SK-N-SH (cell line): ENCODE measurements around the gene APOL2.

ENCODE experiments used
- ELF1 ChIP-seq: IDR thresholded peaks from 2 replicates; pipeline ENCODE4 v1.4.0; 2012
- EP300 ChIP-seq, 2 experiments: IDR thresholded peaks; 2 replicates each; pipeline versions ENCODE4 v1.4.0 to v1.6.1; 2012; ENCODE audit warnings: borderline replicate concordance in 1 of 2, low read depth in 1 of 2, low read length in 1 of 2
- EZH2phosphoT487 ChIP-seq: fragments of 200-600 bp; sonication (generic); IDR thresholded peaks from 2 replicates; pipeline ENCODE4 v1.6.1; 2017; ENCODE audit warnings: low read depth, mixed run types, mild to moderate bottlenecking, antibody characterized with exemption, moderate library complexity, borderline replicate concordance
- POLR2AphosphoS5 ChIP-seq: IDR thresholded peaks from 2 replicates; pipeline ENCODE4 v1.6.1; 2012; ENCODE audit warnings: low read depth, low read length
- TF ChIP-seq, protein P1 (sequence below): fragments of 200-600 bp; sonication (generic); IDR thresholded peaks from 2 replicates; pipeline ENCODE4 v1.6.1; 2017; ENCODE audit warnings: antibody characterized with exemption, mild to moderate bottlenecking, moderate library complexity
- TF ChIP-seq, protein P2 (sequence below): IDR thresholded peaks from 2 replicates; pipeline ENCODE4 v1.6.1; 2012; ENCODE audit warnings: mild to moderate bottlenecking, low read depth, low read length, moderate library complexity
- TF ChIP-seq, protein P3 (sequence below): IDR thresholded peaks from 2 replicates; pipeline ENCODE4; 2012

DNA sequence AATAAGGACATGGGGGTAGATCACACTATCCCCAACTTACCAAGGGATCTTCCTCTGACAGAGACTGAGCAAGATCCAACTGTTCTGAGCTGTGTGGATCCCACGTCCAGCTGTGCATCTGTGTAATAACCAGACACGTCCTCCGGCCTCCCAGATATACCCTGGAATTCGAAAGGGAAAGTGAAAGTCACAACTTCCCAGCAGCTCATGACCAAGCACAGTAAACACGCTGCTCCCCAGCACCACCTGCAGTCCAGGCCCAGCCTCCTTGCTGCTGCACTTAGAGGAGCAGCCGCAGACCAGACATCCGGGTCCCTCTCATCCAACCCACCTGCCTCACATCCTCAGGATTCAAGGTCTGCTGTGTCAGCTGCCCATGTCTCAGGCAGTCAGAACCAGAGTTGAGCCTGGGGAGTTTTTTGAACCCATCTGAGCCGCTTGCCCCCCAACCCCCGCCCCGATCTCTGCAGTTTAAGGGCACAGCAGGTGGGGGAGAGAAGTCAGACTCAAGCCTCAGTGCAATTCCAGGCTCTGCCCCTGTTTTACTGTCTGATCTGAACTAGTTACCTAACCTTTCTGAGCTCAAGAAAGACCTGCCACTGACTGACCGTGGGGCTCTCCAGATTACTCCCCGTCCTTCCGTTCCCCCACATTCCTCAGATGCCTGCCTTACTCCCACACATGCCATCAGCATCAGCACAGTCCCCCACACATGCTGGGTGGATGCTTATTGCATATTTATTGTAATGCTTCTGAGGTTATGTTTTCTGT is at the start of gene APOL2:
- TF ChIP-seq, protein P1, sequence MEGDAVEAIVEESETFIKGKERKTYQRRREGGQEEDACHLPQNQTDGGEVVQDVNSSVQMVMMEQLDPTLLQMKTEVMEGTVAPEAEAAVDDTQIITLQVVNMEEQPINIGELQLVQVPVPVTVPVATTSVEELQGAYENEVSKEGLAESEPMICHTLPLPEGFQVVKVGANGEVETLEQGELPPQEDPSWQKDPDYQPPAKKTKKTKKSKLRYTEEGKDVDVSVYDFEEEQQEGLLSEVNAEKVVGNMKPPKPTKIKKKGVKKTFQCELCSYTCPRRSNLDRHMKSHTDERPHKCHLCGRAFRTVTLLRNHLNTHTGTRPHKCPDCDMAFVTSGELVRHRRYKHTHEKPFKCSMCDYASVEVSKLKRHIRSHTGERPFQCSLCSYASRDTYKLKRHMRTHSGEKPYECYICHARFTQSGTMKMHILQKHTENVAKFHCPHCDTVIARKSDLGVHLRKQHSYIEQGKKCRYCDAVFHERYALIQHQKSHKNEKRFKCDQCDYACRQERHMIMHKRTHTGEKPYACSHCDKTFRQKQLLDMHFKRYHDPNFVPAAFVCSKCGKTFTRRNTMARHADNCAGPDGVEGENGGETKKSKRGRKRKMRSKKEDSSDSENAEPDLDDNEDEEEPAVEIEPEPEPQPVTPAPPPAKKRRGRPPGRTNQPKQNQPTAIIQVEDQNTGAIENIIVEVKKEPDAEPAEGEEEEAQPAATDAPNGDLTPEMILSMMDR = peak; percentile 65
- no peak for TF ChIP-seq ELF1
- TF ChIP-seq EZH2phosphoT487 = no peak
- TF ChIP-seq POLR2AphosphoS5 = peak; percentile 48; the same call in 1 of the 2 replicates
- TF ChIP-seq, protein P2, sequence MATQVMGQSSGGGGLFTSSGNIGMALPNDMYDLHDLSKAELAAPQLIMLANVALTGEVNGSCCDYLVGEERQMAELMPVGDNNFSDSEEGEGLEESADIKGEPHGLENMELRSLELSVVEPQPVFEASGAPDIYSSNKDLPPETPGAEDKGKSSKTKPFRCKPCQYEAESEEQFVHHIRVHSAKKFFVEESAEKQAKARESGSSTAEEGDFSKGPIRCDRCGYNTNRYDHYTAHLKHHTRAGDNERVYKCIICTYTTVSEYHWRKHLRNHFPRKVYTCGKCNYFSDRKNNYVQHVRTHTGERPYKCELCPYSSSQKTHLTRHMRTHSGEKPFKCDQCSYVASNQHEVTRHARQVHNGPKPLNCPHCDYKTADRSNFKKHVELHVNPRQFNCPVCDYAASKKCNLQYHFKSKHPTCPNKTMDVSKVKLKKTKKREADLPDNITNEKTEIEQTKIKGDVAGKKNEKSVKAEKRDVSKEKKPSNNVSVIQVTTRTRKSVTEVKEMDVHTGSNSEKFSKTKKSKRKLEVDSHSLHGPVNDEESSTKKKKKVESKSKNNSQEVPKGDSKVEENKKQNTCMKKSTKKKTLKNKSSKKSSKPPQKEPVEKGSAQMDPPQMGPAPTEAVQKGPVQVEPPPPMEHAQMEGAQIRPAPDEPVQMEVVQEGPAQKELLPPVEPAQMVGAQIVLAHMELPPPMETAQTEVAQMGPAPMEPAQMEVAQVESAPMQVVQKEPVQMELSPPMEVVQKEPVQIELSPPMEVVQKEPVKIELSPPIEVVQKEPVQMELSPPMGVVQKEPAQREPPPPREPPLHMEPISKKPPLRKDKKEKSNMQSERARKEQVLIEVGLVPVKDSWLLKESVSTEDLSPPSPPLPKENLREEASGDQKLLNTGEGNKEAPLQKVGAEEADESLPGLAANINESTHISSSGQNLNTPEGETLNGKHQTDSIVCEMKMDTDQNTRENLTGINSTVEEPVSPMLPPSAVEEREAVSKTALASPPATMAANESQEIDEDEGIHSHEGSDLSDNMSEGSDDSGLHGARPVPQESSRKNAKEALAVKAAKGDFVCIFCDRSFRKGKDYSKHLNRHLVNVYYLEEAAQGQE = no peak
- TF ChIP-seq EP300 (IDR thresholded peaks at IDR 0.05; ENCODE audit: borderline replicate concordance in 1 of 2, low read depth in 1 of 2, low read length in 1 of 2) = no peak
- TF ChIP-seq, protein P3, sequence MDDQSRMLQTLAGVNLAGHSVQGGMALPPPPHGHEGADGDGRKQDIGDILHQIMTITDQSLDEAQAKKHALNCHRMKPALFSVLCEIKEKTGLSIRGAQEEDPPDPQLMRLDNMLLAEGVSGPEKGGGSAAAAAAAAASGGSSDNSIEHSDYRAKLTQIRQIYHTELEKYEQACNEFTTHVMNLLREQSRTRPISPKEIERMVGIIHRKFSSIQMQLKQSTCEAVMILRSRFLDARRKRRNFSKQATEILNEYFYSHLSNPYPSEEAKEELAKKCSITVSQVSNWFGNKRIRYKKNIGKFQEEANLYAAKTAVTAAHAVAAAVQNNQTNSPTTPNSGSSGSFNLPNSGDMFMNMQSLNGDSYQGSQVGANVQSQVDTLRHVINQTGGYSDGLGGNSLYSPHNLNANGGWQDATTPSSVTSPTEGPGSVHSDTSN = no peak
